HTERT RPE-1 (cell line): ENCODE results near the gene MIPOL1.
"Not testable (repeated sequence)": the region's sequence is repeated elsewhere in the genome, so short reads cannot be mapped to it uniquely, and the experiment has no call there.

ENCODE experiments used
- in situ Hi-C: fragments of 300-500 bp; cut with MboI; formaldehyde crosslinking; loops from 4 replicates; pipeline ENCODE4 v1.14.3; 2020; ENCODE audit warnings: low sequenced_read_pairs

MIPOL1 gene

DNA sequence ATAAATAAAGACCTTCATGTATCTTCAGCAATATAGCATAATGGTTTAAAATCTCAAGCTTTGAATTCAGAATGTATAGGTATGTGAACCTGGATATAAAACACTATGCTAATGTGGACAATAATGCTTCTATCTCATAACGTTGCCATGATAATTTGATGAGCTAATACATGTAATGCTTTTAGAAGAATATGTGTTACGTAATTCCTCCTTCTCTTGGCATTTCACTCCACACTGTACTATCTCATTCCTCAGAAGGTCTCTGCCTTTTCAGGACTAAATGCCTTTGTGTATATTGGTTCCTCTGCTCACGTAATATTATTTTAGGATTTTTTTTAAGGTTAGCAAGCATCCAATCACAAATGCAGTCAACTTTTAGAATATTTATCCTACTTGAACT lies 310.8 kb downstream of the MIPOL1 start:
- in situ Hi-C loops: no loop called here

DNA sequence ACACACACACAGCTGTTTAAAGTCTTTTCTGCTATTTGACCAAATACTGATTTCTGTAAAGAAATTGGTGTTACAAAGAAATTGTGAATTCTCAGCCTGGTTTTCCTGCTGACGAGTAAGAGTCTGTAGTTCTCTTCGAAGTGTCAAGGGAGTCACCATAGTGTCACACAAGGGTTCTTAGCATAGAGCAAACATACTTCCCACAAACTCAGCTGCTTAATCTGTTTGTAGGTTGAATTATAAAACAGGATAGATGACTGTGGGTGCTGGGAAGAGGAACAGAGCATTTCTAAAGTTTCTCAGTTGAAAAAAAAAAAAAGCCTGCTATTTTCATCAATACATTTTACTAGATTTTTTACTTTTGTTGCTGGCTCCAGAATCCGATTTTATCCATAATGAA lies 314.4 kb downstream of the MIPOL1 start:
- in situ Hi-C loops: no loop called here

DNA sequence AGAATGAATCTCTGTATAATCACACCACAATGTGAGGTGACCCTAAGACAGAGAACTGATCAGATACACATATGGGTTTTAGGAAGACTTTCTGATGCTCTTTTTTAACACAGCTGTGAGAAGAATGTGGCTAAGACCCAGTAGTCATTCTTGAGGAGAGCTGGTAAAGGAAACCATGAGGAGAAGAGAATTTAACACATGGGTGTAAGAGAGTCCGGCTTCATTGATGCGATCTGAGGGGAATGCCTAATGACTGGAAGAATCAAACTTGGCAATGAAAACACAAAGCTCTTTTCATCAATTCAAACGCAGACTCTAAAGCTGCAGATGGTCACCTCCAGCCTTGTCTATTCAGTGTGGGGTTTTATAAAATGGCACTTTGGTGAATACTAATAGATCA lies 318.0 kb downstream of the MIPOL1 start:
- in situ Hi-C loops: no loop called here

DNA sequence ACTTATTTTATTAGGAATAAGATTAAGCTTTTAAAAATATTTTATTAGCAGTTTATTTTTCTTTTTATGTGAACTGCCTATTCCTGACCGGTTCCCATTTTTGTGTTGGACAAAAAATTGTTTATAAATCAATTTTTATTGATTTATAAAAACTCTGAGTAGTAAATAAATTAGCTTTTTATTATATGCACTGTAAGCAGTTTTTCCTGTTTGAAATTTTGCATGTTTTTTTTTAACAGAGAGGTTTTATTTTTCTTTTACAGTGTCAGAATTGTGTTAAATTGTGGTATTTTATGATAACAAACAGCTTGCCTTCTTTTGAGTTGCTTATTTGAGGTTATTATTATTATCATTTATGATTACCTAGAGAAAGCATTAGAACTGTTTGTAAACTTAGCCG lies 329.3 kb downstream of the MIPOL1 start:
- in situ Hi-C loops: no loop called here

DNA sequence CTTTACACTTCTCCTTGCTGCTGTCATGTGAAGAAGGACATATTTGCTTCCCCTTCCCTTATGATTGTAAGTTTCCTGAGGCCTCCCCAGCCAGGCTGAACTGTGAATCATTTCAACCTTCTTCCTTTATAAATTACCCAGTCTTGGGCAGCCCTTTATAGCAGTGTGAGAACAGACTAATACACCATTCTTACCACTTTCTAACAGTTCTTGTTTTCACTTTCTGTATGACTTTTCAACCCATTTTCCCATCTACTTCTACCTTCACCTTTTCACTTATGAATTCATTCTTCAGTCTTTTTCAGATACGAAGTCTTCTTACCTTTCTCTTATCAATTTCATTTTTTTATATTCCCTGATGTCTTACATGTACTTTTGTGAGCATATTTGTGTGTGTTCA lies 342.3 kb downstream of the MIPOL1 start:
- in situ Hi-C loops: no loop called here

DNA sequence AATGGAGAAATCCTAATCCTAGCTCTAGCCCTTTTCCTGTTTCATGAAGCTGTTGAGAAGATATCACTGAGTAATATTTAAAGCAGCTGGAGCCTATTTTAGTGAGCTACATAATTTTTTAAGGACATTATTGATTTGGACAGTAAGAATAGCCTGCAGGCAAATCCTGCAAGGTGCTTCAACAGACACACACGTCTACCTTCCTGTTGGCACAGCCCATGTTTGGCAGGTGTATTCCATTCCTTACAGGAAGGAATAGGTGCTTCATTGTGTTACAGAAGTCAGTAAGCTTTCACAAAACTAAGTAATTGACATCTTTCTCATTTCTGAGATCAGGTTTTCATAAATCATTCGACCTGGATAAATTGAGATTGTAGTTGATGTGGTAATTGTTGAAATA lies 346.7 kb downstream of the MIPOL1 start:
- in situ Hi-C loops: no loop called here

DNA sequence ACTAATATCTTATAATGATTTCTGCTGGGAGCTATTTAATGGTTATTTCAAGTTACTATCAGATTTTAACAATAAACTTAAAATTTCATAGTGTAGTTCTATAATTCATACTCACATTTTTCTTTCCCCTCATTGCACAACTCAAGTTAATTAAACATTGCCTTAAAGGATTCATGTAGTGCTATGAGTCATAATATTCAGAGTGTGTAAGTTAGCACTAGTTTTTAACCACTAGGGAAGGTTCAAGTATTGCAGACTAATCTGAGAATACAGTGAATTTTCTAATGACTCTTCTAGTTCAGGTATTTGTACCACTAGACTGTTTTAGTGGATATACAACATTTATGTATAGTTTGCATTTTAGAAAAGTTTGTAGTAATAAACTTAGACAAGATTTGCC lies 347.4 kb downstream of the MIPOL1 start:
- in situ Hi-C loops: no loop called here

DNA sequence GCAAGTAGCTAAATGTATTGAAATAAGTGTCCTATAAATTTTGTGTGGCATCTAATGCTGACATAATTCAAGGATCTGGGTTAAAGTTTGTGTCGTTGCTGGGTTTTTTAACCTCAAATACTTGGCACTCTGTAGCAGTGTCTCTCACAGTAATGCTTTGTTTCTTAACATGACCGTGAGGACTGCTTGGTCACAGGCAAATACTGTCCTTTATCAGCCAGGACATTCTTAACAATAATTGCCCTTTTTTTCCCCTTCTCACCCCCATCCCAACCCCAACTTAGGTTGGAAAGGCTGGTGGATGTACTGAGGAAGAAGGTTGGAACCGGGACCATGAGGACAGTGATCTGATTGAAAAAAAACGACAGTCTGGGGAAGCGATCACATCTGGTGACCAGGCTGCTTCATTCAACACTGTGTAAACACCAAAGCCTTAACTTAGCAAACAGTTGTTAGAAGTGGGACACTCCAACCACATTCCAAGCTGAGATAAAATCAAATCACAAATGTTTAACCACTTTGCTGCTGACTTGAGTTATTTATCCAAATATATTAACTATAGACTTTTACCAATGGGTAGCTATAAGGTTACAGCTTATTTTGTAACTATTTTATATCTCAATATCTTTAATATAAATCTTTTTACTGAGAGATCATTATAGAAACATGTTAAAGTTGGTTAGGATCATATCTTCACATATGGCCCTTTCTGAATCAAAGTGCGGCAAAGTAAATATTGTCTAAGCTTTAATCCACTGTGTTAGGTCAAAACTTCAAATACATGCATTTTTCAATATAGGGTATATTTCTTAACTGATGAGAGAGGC lies 349.1 kb downstream of the MIPOL1 start:
- in situ Hi-C loops: no loop called here

DNA sequence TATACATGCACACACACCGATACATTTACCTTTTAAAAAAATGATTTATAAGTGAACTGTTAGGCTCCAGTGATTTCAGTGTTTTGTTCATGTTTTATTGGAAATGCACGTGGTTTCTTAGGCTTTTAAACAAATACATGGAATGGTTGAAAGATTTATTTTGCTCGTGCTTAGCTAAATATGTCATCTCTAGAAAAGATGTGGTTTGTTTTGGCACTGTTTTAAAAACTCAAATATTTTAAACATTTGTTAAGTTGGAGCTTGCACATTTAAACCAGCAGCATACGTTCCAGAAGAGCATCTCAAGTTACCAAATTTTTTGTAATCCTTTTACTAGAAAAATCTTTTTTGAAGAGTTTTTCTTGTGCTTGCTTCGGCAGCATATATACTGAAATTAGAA lies 352.8 kb downstream of the MIPOL1 start:
- in situ Hi-C loops: no loop called here

DNA sequence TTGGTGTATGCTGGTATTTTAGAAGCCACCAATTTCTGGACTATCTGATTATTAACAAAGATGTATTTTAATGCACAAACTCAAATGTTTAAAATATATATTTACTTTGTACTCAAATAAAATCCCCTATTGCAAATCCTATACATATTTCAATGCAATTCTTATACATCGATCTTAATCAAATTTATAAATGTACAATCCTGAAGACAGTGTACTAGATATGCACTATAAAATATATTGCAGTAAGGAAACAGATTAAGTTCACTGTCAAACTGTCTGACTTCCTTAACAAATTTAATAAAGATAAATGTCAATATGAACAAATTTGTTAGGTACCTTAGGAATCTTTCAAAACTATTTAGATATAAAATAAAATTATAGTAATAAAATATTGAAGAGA lies 353.4 kb downstream of the MIPOL1 start:
- in situ Hi-C loops: no loop called here

DNA sequence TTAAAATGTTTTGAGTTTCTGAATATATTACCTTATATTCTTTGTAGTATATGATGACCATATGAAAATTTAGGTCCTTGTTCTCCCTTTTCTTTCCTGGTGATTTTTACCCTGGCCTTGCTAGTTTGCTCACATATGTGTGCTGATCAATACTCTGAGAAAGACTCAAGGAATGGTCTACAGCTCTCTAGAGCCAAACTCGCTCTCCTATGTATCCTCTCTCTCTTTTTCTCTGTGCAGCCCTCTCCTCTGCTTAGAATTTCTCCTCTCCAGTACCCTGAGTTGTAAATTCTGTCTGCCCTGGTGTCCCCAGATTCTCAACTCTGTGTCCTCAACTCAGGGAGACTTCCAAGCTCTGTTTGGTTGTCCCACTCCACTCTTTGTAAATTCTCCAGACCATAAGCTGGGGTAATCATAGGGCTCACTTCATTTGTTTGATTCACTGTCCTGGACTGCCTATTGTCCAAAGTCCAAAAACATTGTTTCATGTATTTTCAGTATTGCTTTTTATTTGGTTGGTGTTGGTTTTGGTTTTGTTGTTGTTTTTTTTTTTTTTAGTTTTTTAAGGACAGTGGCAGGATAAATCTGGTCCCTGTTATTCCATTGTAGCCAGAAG lies 356.3 kb downstream of the MIPOL1 start:
- in situ Hi-C loops: no loop called here

DNA sequence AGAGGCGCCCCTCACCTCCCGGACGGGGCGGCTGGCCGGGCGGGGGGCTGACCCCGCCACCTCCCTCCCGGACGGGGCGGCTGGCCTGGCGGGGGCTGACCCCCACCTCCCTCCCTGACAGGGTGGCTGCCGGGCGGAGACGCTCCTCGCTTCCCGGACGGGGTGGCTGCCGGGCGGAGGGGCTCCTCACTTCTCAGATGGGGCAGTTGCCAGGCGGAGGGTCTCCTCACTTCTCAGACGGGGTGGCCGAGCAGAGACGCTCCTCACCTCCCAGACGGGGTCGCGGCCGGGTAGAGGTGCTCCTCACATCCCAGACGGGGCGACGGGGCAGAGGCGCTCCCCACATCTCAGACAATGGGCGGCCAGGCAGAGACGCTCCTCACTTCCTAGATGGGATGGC lies 357.9 kb downstream of the MIPOL1 start:
- in situ Hi-C loops: not testable (repeated sequence)

DNA sequence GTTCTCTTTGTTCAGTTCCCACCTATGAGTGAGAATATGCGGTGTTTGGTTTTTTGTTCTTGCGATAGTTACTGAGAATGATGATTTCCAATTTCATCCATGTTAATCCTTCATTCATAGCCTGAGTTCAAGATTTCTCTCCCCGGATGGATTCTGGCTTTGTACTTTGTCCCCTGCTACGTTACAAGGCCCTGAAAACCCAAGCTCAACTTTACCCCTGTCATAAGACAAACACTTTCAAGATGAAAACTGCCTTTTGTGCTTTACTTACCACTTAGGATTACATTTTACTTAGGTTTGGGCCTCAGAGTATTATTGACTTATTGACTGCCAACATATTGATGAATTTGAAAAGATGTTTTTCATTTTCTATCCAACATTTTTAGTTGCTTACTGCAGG lies 361.0 kb downstream of the MIPOL1 start:
- in situ Hi-C loops: no loop called here

DNA sequence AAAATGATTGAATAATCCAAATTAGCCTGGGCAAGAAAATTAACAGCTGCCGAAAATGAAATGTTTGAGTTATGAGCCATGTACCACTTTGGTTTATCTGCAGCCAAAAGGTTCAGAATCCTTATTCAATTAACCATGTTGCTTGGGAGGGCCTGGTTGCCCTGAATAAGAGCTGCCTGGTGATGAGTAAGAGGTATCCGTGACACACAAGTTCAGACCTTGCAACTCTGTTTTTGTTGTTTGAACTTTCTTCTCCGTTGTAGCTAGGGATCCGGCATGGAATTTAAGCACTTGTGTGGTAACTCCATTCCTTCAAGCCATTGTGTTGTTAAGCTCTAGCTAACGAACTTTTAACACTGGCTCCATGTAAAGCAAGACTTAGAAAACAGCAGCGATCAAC lies 361.6 kb downstream of the MIPOL1 start:
- in situ Hi-C loops: no loop called here

DNA sequence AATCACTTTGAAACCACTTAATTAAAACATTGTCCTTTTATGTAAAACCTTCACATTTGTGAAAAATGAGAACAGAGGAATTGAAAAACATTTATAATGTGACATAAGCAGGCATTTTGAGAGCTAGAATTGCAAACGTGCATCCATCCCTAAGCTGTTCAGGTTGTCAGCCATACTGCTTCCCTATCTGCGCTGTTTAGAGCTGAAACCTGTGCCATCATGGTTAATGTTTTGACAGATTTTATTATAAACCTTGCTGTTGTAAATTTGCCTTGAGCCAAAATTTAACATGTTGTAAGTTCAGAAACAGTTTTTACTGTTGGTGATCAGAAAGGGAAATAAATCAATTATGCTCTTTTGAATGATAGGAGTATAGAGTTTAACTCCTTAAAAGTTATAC lies 365.5 kb downstream of the MIPOL1 start:
- in situ Hi-C loops: no loop called here

DNA sequence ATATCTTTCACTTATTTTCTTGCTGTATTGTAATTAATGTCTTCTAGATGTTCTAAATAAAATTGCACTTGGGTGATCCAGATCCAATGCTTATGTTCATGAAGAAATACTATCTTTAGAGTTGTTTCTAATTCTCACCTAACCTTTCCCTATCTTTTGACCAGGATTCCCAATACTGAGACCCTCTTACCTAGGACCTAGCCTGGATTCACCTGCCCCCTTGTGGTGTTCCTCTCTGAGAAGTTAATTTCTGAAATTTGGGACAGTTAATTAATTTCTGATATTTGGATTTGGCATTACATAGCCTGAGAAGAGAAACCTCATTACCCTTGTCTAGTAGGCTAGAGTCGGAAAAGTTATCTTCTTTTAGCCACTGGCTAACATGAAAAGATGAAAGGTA lies 367.8 kb downstream of the MIPOL1 start:
- in situ Hi-C loops: no loop called here

DNA sequence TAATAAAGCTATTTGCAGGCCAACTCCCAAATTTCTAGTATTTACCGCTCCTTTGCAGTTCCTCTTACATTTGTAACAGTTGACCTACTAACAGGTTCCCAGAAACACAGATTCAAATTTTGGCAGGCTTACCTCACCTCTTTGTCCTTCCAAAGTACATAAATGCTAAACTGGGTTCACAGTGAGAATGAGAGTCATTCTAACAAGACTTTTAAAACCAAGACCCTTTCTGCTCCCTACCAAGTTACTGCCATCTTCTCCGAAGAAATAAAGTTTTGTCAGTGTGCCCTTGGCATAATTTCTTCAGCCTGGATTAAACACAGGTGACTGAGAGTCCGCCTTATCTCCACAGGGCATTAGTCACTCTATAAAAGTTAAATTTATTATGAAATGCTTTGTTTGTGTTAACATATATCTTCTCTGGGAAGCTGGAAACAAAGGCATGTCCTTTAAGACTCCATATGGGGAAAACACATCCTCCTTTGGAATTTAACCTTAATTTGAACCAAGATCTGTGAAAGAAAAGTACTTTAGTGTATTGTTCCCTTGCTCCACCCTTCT lies 369.2 kb downstream of the MIPOL1 start:
- in situ Hi-C loops: no loop called here

DNA sequence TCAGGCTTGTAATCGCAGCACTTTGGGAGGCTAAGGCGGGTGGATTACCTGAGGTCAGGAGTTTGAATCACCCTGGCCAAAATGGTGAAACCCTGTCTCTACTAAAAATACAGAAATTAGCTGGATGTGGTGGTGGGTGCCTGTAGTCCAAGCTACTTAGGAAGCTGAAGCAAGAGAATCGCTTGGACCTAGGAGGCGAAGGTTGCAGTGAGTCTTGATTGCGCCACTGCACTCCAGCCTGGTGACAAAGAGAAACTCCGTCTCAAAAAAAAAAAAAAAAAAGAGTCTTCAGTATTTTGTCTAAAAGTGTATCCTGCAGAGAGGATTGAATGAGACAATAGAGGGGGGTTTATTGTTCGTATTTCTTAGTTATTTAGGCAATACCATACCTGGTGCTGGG lies 372.0 kb downstream of the MIPOL1 start:
- in situ Hi-C loops: no loop called here

DNA sequence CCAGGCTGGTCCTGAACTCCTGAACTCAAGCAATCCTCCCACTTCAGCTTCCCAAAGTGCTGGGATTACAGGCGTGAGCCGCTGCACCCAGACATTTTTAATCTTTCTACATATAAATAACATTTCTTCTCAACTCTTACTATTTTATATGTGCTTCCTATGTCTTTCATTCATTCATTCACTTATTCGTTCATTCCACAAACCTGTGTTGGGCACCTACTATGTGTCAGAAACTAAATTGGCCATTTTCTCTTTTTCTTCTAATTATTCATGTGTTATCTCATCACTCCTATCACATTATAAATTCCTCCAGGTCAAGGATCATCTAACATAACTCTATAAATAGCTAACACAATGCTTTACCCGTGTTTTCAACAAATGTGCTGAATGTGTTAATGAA lies 373.7 kb downstream of the MIPOL1 start:
- in situ Hi-C loops: no loop called here

DNA sequence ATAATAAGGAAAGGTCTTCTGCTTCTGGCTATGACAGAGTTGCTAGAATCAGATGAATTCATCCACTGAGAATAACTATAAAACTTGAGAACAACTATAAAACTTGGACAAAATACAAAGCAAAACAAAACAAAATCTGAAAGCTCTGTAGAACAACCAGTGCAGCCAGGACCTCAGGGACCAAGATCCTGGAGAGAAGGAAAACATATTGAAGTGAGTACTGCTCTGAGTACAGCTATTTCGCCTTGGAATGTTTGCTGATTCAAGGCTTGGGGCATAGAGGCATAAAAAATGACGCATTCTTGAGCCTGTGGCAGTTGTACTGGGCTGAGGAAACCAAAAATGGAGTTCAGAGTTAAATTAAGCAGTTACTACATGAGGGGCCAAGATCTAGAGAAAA lies 375.6 kb downstream of the MIPOL1 start:
- in situ Hi-C loops: no loop called here

DNA sequence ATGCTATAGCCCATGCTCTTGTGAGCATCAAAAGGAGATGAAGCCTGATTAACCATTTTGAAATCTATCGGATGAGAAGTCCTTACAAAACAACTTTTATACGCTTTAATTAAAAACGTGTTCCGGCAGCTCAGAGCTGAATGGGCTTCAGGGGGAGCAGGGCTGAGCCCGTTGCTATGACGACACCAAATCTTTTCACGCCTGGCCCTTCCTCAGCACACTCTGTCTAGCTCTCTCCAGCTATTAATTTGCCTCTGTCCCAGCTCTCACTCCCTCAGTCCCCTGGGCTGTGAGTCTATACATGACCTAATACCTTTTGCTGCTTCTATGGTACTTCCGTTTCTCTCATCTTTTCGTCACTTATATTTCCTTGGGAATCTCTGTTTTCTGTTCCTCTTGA lies 381.5 kb downstream of the MIPOL1 start:
- in situ Hi-C loops: no loop called here

DNA sequence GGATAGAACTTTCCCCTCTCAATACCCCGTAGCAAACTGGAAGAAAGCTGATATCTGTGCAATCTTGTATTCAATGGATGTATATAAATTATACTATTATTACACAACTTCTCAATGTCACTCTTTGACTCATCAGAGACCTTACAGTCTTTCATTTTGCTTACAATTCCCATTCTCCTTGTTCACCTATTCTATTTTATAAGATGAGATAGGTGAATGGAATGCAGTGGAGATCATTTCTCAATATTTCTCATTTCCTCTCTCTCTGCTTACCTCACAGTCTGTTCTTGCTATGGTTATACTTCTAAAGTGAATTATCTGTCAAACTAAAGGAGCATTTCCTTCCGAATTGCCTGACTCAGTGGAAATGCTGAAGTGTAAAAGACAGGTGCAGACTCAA lies 382.4 kb downstream of the MIPOL1 start:
- in situ Hi-C loops: no loop called here
